Putamen (tissue), 1 donor: ENCODE results near the gene LRP11.
"Not testable (repeated sequence)": the region's sequence is repeated elsewhere in the genome, so short reads cannot be mapped to it uniquely, and the experiment has no call there.

Experiments
- DNase-seq: peaks from one replicate; pipeline ENCODE4 v3.0.0-alpha.2; 2016; ENCODE audit warnings: low spot score

The LRP11 gene

GRCh38 chr6:149897855-149898744, 33.9 kb upstream of the LRP11 start, which contains the start of gene RAET1E:
TSS of gene RAET1E (minus strand) at chr6:149898113. CDS start at chr6:149890901, 7,212 bp downstream.
- DNase-seq = no peak

GRCh38 chr6:149897015-149897697, 33.0 kb upstream of the LRP11 start:
- no peak for DNase-seq

GRCh38 chr6:149896491-149896890, 32.3 kb upstream of the LRP11 start:
- DNase-seq = no peak

GRCh38 chr6:149895833-149896271, 31.7 kb upstream of the LRP11 start:
- no peak for DNase-seq

GRCh38 chr6:149895048-149895590, 31.0 kb upstream of the LRP11 start:
- DNase-seq = no peak

- not testable (repeated sequence) for DNase-seq
Observed at GRCh38 chr6:149891864-149892263, 27.7 kb upstream of the LRP11 start.

- DNase-seq = no peak
Observed at GRCh38 chr6:149891259-149891658, 27.1 kb upstream of the LRP11 start.

- no peak for DNase-seq
Observed at GRCh38 chr6:149890629-149891045, 26.5 kb upstream of the LRP11 start.

- DNase-seq = no peak
Observed at GRCh38 chr6:149889326-149889725, 25.2 kb upstream of the LRP11 start.

- DNase-seq = no peak
Observed at GRCh38 chr6:149888659-149889058, 24.5 kb upstream of the LRP11 start.

GRCh38 chr6:149888093-149888492, 23.9 kb upstream of the LRP11 start:
- no peak for DNase-seq

- DNase-seq = no peak
Observed at GRCh38 chr6:149887343-149887742, 23.2 kb upstream of the LRP11 start.

- no peak for DNase-seq
Observed at GRCh38 chr6:149885888-149886287, 21.7 kb upstream of the LRP11 start.

- no peak for DNase-seq
Observed at GRCh38 chr6:149884617-149885016, 20.5 kb upstream of the LRP11 start.

- DNase-seq = no peak
Observed at GRCh38 chr6:149884215-149884614, 20.1 kb upstream of the LRP11 start.

- DNase-seq = no peak
Observed at GRCh38 chr6:149881860-149882259, 17.7 kb upstream of the LRP11 start.

GRCh38 chr6:149881066-149881766, 17.1 kb upstream of the LRP11 start:
- no peak for DNase-seq

- DNase-seq = no peak
Observed at GRCh38 chr6:149877659-149878058, 13.5 kb upstream of the LRP11 start.

GRCh38 chr6:149876241-149876933, 12.2 kb upstream of the LRP11 start:
- DNase-seq = no peak

GRCh38 chr6:149872233-149872632, 8.1 kb upstream of the LRP11 start:
- no peak for DNase-seq

- DNase-seq = no peak
Observed at GRCh38 chr6:149871182-149871581, 7.0 kb upstream of the LRP11 start.
